ENCODE data around the gene ANKRD6.

ANKRD6 gene

GRCh38 chr6:89415185-89415584, 17.8 kb upstream of the ANKRD6 start:
- H3K79me2 ChIP-seq (ENCODE audit: insufficient read depth, low read length): peaks cover 17% of the 10 kb centered on the region
- no peak overlapping the region for H3K27ac ChIP-seq (ENCODE audit: low read depth, low read length)
- no peaks in the 10 kb centered on the region for H3K9me2 ChIP-seq (replicated peaks; ENCODE audit: insufficient read depth, low read length)
- H4K20me1 ChIP-seq (ENCODE audit: low read depth, low read length): no peaks in the 10 kb centered on the region; the same call in 1 of the 2 replicates
- H3F3A ChIP-seq (ENCODE audit: insufficient read depth): peaks cover 11% of the 10 kb centered on the region
- no peak overlapping the region for H3K4me2 ChIP-seq (ENCODE audit: low read depth, low read length, poor library complexity, severe bottlenecking)
- no peaks in the 10 kb centered on the region for H3K9me3 ChIP-seq (ENCODE audit: insufficient read depth, low read length)
- no peak for TF ChIP-seq EZH2phosphoT487 (conservative IDR thresholded peaks at IDR 0.05; ENCODE audit: low read length)
- TF ChIP-seq CTCF (IDR thresholded peaks at IDR 0.05; ENCODE audit: insufficient read depth, low read length, poor library complexity, severe bottlenecking): no peak
- H2AFZ ChIP-seq (ENCODE audit: low read depth, low read length, severe bottlenecking): no peak overlapping the region
- no peaks in the 10 kb centered on the region for H3K27me3 ChIP-seq (ENCODE audit: low read length)
- H3K36me3 ChIP-seq (ENCODE audit: low read length): no peaks in the 10 kb centered on the region
- no peak overlapping the region for H3K4me3 ChIP-seq (ENCODE audit: insufficient read depth, low read length, poor library complexity, severe bottlenecking)
- H3K9ac ChIP-seq (ENCODE audit: low read length): no peak overlapping the region

- TF ChIP-seq EZH2phosphoT487 (conservative IDR thresholded peaks at IDR 0.05; ENCODE audit: low read length): no peak
- no peak for TF ChIP-seq CTCF (IDR thresholded peaks at IDR 0.05; ENCODE audit: insufficient read depth, low read length, poor library complexity, severe bottlenecking)
- H3K9me3 ChIP-seq (ENCODE audit: insufficient read depth, low read length): no peaks in the 10 kb centered on the region
- H3K27me3 ChIP-seq (ENCODE audit: low read length): no peaks in the 10 kb centered on the region
- H3K27ac ChIP-seq (ENCODE audit: low read depth, low read length): no peak overlapping the region
- H2AFZ ChIP-seq (ENCODE audit: low read depth, low read length, severe bottlenecking): no peak overlapping the region
- H3K4me3 ChIP-seq (ENCODE audit: insufficient read depth, low read length, poor library complexity, severe bottlenecking): no peak overlapping the region
- H3K9ac ChIP-seq (ENCODE audit: low read length): no peak overlapping the region
- H4K20me1 ChIP-seq (ENCODE audit: low read depth, low read length): no peaks in the 10 kb centered on the region
- no peak overlapping the region for H3K4me2 ChIP-seq (ENCODE audit: low read depth, low read length, poor library complexity, severe bottlenecking)
- H3K36me3 ChIP-seq (ENCODE audit: low read length): no peaks in the 10 kb centered on the region
- H3K9me2 ChIP-seq (replicated peaks; ENCODE audit: insufficient read depth, low read length): no peaks in the 10 kb centered on the region
- peaks cover under 1% of the 10 kb centered on the region; the same call in 1 of the 2 replicates for H3K79me2 ChIP-seq (ENCODE audit: insufficient read depth, low read length)
- no peaks in the 10 kb centered on the region for H3F3A ChIP-seq (ENCODE audit: insufficient read depth)
These were observed 16.2 kb upstream of the ANKRD6 start for GRCh38 chr6:89416796-89417195.

GRCh38 chr6:89430201-89430962, 2.6 kb upstream of the ANKRD6 start:
- no peaks in the 10 kb centered on the region for H3K27me3 ChIP-seq (ENCODE audit: low read length)
- H4K20me1 ChIP-seq (ENCODE audit: low read depth, low read length): no peaks in the 10 kb centered on the region
- H3K9me3 ChIP-seq (ENCODE audit: insufficient read depth, low read length): no peaks in the 10 kb centered on the region
- H3K4me2 ChIP-seq (ENCODE audit: low read depth, low read length, poor library complexity, severe bottlenecking): no peak overlapping the region
- H3K79me2 ChIP-seq (ENCODE audit: insufficient read depth, low read length): no peaks in the 10 kb centered on the region
- no peaks in the 10 kb centered on the region for H3K36me3 ChIP-seq (ENCODE audit: low read length)
- no peaks in the 10 kb centered on the region for H3F3A ChIP-seq (ENCODE audit: insufficient read depth)
- no peak overlapping the region for H3K27ac ChIP-seq (ENCODE audit: low read depth, low read length)
- H3K9me2 ChIP-seq (replicated peaks; ENCODE audit: insufficient read depth, low read length): no peaks in the 10 kb centered on the region
- no peak overlapping the region for H3K9ac ChIP-seq (ENCODE audit: low read length)
- TF ChIP-seq EZH2phosphoT487 (conservative IDR thresholded peaks at IDR 0.05; ENCODE audit: low read length) (no peak), CTCF (IDR thresholded peaks at IDR 0.05; ENCODE audit: insufficient read depth, low read length, poor library complexity, severe bottlenecking) (no peak)
- no peak overlapping the region for H2AFZ ChIP-seq (ENCODE audit: low read depth, low read length, severe bottlenecking)
- no peak overlapping the region for H3K4me3 ChIP-seq (ENCODE audit: insufficient read depth, low read length, poor library complexity, severe bottlenecking)
